NCI-H187 treated with DMSO at 0.1 percent for 48 hours (cell line): ENCODE measurements around the gene GALNT11.

Source experiments
- DNase-seq: peaks from one replicate; lab custom pipeline; 2025; lab: John Stamatoyannopoulos, UW

The GALNT11 gene

DNA sequence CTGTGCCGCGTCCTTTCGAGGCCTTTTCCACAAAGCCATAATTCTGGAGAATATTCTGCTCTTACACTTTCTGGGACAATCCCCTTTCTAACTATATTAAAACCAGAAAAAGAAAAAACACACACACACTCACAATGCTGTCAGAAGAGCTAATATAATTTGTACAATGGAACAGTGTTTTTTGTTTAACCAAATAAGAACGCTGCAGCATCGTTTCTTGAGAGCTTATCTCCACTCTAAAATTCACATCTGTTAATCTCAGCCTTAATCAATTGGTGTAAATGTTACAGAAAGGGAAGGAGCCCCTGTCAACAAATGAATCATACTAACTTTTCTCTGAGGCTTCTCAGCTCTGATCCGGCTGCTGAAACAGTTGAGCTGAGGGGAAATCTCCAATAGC is 123.9 kb downstream of the GALNT11 start:
- DNase-seq = no peak

DNA sequence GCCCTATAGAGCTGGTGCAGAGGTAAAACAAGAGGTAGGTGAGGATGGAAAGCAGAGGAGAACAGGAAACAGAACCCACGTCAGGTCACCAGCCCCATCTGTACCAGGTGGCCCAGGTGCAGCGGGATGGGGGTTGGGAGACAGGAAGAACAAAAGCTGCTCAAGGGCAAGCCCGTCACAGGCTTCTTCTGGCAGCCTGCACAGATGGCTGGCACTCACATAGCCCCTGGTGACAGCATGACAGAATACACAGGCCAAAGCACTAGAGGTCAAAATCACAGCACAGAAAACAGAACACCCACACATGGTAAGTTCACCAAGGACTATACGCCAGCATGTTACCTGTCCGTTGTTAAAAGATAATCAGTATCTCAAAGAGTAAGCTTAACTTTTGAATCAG is 126.8 kb downstream of the GALNT11 start:
- no peak for DNase-seq

DNA sequence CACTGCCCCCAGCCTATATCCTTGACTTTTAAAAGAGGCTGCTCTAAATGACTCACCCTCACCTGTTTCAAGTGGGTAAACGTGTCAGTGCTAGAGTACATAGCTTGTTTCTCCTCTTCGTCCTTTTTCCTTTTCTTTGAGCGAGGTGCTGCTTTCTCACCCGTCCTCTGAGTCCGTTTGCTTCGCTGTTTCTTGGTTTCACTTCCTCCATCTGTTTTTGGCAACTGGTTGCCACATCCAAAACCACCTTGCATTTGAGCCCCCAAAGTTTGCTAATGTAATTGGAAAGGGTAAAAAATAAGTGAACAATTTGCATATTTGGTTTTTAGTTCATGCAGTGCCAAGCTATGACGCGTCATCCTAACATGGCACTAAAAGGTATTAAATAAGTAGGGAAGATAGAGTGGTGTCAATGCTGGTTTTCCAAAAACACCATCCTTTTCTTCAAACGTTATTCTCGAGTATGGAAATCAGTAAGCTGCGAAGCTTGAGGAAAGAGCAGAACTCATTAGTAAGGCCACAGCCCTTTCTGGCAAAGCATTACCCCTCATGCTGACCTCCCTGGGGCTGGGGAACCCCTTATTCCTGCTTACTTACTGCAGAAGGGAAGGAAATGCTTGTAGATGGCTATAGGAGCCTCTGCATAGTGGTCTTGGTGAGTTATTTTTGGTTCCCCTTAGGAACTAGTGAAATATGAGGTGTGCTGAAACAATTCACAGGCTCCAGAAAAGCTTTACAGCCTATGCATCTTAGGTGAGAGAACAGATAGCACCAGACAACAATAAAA is 133.5 kb downstream of the GALNT11 start:
- no peak for DNase-seq

DNA sequence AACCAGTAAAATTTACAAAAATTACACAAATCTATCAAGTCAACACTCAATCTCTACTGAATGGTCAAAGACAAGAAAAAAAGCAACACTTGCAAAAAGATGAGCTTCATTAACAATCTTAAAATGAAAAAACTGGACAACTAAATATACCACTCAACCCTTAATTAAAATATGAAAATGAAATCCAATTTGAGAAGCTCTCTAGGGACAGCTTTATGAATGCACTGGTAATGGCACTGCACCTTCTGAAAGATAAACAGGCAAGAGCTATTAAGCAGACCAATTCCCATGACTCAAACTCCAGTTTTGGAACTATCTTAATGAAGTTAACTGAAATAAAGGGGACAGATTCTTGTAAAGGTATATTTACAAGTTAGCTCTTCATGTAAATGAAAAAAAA is 135.7 kb downstream of the GALNT11 start:
- DNase-seq = no peak

DNA sequence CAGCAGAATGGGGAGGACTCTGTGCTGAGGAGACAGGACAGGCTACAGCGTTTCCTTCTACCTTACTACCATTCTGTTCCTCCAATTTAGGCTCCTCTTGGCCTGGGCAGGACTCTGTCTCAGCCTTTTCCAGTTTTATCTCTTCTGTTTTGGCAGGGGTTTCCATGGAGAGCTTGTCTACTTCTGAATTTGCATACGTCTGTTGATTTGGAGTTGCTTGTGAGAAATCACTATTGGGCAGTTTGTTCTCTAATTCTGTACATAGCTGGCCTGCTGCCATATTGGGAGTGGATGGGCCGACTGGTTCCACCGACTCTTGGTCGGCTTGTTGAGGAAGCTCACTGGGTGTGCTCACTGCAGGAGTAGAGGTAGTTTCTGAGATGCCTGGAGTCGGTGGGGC is 136.8 kb downstream of the GALNT11 start:
- no peak for DNase-seq
